22Rv1 (cell line): ENCODE results near the gene TERT.
"Not testable (repeated sequence)": the region's sequence is repeated elsewhere in the genome, so short reads cannot be mapped to it uniquely, and the experiment has no call there.

Source experiments
- CTCF ChIP-seq: fragments of 450-650 bp; IDR thresholded peaks from 2 replicates; pipeline ENCODE4 v1.5.1; 2017; ENCODE audit warnings: mild to moderate bottlenecking
- ZFX ChIP-seq: fragments of 450-650 bp; IDR thresholded peaks from 2 replicates; pipeline ENCODE4 v1.6.1; 2017; ENCODE audit warnings: antibody characterized with exemption, borderline replicate concordance

- TF ChIP-seq CTCF, ZFX: not testable (repeated sequence)
These were observed 65.8 kb downstream of the TERT start for GRCh38 chr5:1229023-1229422.
